GM23248 (cell line): ENCODE results near the gene ECT2L. TPM values are rescaled to one million over a fixed set of nuclear protein-coding genes. Genes with fewer than 3 reads are reported as not detected.

Experiments used
- DNase-seq: peaks from one replicate; pipeline ENCODE4 v3.0.0-alpha.2; 2015
- H2AFZ ChIP-seq: fragments of 200-600 bp; sonication (generic); 2 replicates; pipeline ENCODE4 v1.6.1; 2016; ENCODE audit warnings: antibody characterized with exemption
- H3F3A ChIP-seq: fragments of 200-600 bp; sonication (generic); 2 replicates; pipeline ENCODE4 v1.6.1; 2016; ENCODE audit warnings: mild to moderate bottlenecking, antibody characterized with exemption, mixed run types; ENCODE audit not compliant: insufficient read depth
- H3K27ac ChIP-seq: fragments of 200-600 bp; sonication (generic); 2 replicates; pipeline ENCODE4 v1.5.1; 2016; ENCODE audit warnings: mild to moderate bottlenecking
- H3K27me3 ChIP-seq: fragments of 200-600 bp; sonication (generic); replicated peaks from 2 replicates; pipeline ENCODE4 v1.6.1; 2016; ENCODE audit warnings: mild to moderate bottlenecking; ENCODE audit not compliant: insufficient read depth
- H3K36me3 ChIP-seq: fragments of 200-600 bp; sonication (generic); 2 replicates; pipeline ENCODE4 v1.6.1; 2016; ENCODE audit warnings: low read depth, mild to moderate bottlenecking
- H3K4me1 ChIP-seq: fragments of 200-600 bp; sonication (generic); 2 replicates; pipeline ENCODE4 v1.6.1; 2016; ENCODE audit warnings: mild to moderate bottlenecking; ENCODE audit not compliant: insufficient read depth
- H3K4me2 ChIP-seq: fragments of 200-600 bp; sonication (generic); one replicate; pipeline ENCODE4 v1.6.1; 2016; ENCODE audit warnings: mild to moderate bottlenecking; ENCODE audit not compliant: unreplicated experiment
- H3K4me3 ChIP-seq: fragments of 200-600 bp; sonication (generic); 2 replicates; pipeline ENCODE4 v1.5.1; 2016; ENCODE audit warnings: mild to moderate bottlenecking
- H3K79me2 ChIP-seq: fragments of 200-600 bp; sonication (generic); 2 replicates; pipeline ENCODE4 v1.6.1; 2016; ENCODE audit warnings: mild to moderate bottlenecking; ENCODE audit not compliant: insufficient read depth
- H3K9ac ChIP-seq: fragments of 200-600 bp; sonication (generic); 2 replicates; pipeline ENCODE4 v1.6.1; 2016; ENCODE audit warnings: mild to moderate bottlenecking
- H3K9me2 ChIP-seq: fragments of 200-600 bp; sonication (generic); 2 replicates; pipeline ENCODE4 v1.6.1; 2016; ENCODE audit warnings: mixed run types, mild to moderate bottlenecking, moderate library complexity; ENCODE audit not compliant: insufficient read depth
- H3K9me3 ChIP-seq: fragments of 200-600 bp; sonication (generic); one replicate; pipeline ENCODE4 v1.6.1; 2017; ENCODE audit warnings: low read depth
- H4K20me1 ChIP-seq: fragments of 200-600 bp; sonication (generic); 2 replicates; pipeline ENCODE4 v1.6.0; 2016; ENCODE audit not compliant: insufficient read depth
- EZH2 ChIP-seq: fragments of 200-600 bp; sonication (generic); IDR thresholded peaks from 2 replicates; pipeline ENCODE4 v1.6.1; 2018; ENCODE audit warnings: antibody characterized with exemption, mild to moderate bottlenecking; ENCODE audit not compliant: insufficient read depth, poor library complexity, severe bottlenecking
- EZH2phosphoT487 ChIP-seq: fragments of 200-600 bp; sonication (generic); IDR thresholded peaks from 2 replicates; pipeline ENCODE4 v1.6.1; 2018; ENCODE audit warnings: antibody characterized with exemption, moderate library complexity, mild to moderate bottlenecking, low read depth; ENCODE audit not compliant: insufficient read depth
- whole genome bisulfite sequencing, 2 experiments: methylation state at CpG; one replicate each; pipeline ENCODE4 v1.1.6; 2015 to 2017; ENCODE audit warnings: low lambda C conversion rate in 2 of 2, low coverage in 1 of 2; ENCODE audit errors: missing lambda C conversion rate in 2 of 2; 5-methylcytosine and 5-hydroxymethylcytosine counted together
- in situ Hi-C: fragments of 300-500 bp; cut with MboI; formaldehyde crosslinking; loops from 2 replicates; pipeline ENCODE4 v1.15.0; 2020
- polyA plus RNA-seq: library from polyadenylated mRNA; unstranded; fragments of >200 nt; fragmentation: Nextera tagmentation; extraction: Ambion mirVana; gene quantifications from 2 replicates; pipeline ENCODE4 v1.2.1, GENCODE V29; 2016
- total RNA-seq: library from RNA; depleted of rRNA; stranded (reverse); fragments of >200 nt; shearing (Covaris generic); gene quantifications from 2 replicates; pipeline ENCODE4 v1.2.3, GENCODE V29; 2014

The ECT2L gene
- total and polyA plus RNA-seq, 2 experiments from 2014 or later = not detected

DNA sequence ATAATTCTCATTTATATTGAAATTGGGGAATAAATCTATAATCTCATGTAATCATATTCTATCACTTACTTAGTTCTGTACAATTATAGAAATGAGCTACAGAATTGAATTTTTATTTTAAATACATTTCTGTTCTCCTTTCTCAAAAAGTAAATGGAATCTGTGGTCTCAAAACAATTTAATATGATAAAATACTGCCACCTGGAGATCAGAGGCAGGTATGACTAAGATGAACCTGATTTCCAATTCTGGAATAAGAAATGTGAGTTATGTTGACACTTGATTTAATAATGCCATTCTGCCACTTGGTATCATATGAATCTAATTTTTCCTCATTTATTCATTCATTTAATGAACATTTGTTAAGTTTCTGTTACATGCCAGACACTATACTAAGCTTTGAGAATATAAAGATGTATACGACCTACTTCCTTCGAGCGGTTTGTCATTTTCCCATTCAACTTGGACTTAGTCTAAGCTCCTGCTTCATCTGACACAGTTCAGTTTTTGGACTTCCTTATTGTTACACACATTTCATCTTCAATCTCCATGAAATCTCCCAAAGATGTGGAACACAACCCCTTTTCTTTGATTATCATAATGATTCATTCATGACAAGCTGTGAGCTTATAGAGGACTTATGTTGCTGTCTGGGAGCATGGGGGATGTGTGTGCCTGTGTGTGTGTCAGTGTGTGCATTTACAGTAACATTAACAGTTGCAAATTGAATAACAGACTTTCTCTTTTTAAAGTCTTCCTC, 29.8 kb upstream of the ECT2L start:
- Histone ChIP-seq H3K9me2 (no peaks in the 10 kb centered on the region), H2AFZ (peak overlapping the region; percentile 55; the same call in 1 of the 2 replicates), H3F3A (no peaks in the 10 kb centered on the region), H3K9ac (no peak overlapping the region), H3K36me3 (no peaks in the 10 kb centered on the region), H3K27ac (no peak overlapping the region), H4K20me1 (no peaks in the 10 kb centered on the region), H3K79me2 (no peaks in the 10 kb centered on the region), H3K27me3 (no peaks in the 10 kb centered on the region), H3K9me3 (no peaks in the 10 kb centered on the region), H3K4me3 (no peak overlapping the region), H3K4me1 (no peaks in the 10 kb centered on the region), H3K4me2 (no peak overlapping the region)
- in situ Hi-C loops = loop anchor here (25.0 kb wide), 1 partner anchor 329 kb away; no protein-coding TSS in a partner anchor
- peak; percentile 60 for DNase-seq
- 75 to 78% methylated on average over 3 of the region's 3 CpGs for WGBS, 2 experiments
- TF ChIP-seq EZH2phosphoT487 (no peak), EZH2 (no peak)

DNA sequence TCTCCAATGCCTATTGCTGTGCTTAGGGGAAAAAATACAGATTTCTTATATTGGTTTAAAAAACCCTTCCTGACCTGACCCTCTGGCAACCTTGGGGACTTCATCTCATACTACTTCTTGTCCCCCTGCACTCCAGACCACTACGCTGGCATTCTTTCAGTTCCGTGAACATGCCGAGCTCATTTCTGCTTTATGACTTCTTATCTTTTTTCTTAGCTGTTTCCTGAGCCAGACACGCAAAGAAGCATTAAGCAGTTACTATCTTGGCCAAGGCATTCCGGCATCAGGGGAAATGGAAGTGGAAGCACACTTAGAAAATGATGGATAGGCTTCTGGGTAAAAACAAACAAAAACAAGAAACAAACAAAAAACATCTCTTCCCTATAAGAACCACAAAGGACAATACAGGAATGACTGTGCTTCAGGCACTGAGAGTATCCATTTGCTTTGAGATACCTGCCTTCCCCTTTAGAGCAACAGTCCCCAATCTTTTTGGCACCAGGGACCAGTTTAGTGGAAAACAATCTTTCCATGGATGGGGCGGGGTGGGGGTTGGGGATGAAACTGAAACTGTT, 26.7 kb upstream of the ECT2L start:
- TF ChIP-seq EZH2phosphoT487 (no peak), EZH2 (no peak)
- no peak overlapping the region for H3K4me2 ChIP-seq
- no peaks in the 10 kb centered on the region for H3K27me3 ChIP-seq
- H3K4me1 ChIP-seq = 0 out of 2 replicates have a peak, but pooled peaks cover 8% of the 10 kb centered on the region
- in situ Hi-C loops = loop anchor here (25.0 kb wide), 1 partner anchor 332 kb away; no protein-coding TSS in a partner anchor
- H3K79me2 ChIP-seq = peaks cover 5% of the 10 kb centered on the region
- H3K27ac ChIP-seq = no peak overlapping the region
- H2AFZ ChIP-seq = no peak overlapping the region; the same call in 1 of the 2 replicates
- no peak overlapping the region for H3K9ac ChIP-seq
- WGBS, 2 experiments = 74 to 76% methylated on average over 6 of the region's 6 CpGs
- no peaks in the 10 kb centered on the region for H3K36me3 ChIP-seq
- DNase-seq = no peak
- no peaks in the 10 kb centered on the region for H3K9me2 ChIP-seq
- H3F3A ChIP-seq = no peaks in the 10 kb centered on the region
- no peak overlapping the region for H3K4me3 ChIP-seq
- no peaks in the 10 kb centered on the region for H3K9me3 ChIP-seq
- no peaks in the 10 kb centered on the region for H4K20me1 ChIP-seq

DNA sequence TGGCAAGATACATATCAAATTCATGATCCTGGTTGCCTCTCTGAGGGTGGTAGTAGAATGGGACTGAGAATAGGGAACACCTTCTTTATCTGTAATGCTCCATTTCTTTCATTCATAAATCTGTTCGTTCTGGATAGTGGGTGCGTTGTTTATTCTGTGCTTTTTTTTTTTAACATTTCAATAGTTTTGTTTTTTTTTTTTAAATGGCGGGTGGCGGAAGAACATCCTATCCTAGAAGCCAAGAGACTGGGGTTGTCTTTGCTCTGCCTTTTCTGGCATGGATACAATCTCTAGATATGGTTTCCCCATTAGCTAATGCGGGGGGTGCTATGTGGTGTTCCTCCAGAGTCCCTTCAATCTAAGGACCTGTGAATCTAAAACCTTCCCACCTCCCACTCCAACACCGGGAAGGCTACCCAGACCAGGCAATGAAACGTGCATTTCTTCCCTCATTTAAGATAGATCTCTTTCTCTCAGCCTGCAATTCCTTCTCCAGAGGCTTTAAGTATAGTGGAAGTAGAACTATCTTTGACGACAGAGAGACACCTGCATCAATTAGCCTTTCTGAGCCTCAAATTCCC, 23.2 kb upstream of the ECT2L start:
- Histone ChIP-seq H3K27me3 (no peaks in the 10 kb centered on the region), H3K36me3 (peaks cover 13% of the 10 kb centered on the region), H3K4me1 (peaks cover 16% of the 10 kb centered on the region; the same call in 1 of the 2 replicates), H3K9me3 (no peaks in the 10 kb centered on the region), H3K79me2 (peaks cover 22% of the 10 kb centered on the region), H3K4me2 (peak overlapping the region; percentile 99), H4K20me1 (no peaks in the 10 kb centered on the region), H2AFZ (peak overlapping the region; percentile 99), H3K9me2 (no peaks in the 10 kb centered on the region), H3K4me3 (peak overlapping the region; percentile 87), H3F3A (no peaks in the 10 kb centered on the region), H3K9ac (peak overlapping the region; percentile 89), H3K27ac (peak overlapping the region; percentile 78)
- in situ Hi-C loops = loop anchor here (25.0 kb wide), 1 partner anchor 335 kb away; no protein-coding TSS in a partner anchor
- WGBS, 2 experiments = 7 to 11% methylated on average over 8 of the region's 8 CpGs
- TF ChIP-seq EZH2phosphoT487 (no peak), EZH2 (no peak)
- peak; percentile 20 for DNase-seq

DNA sequence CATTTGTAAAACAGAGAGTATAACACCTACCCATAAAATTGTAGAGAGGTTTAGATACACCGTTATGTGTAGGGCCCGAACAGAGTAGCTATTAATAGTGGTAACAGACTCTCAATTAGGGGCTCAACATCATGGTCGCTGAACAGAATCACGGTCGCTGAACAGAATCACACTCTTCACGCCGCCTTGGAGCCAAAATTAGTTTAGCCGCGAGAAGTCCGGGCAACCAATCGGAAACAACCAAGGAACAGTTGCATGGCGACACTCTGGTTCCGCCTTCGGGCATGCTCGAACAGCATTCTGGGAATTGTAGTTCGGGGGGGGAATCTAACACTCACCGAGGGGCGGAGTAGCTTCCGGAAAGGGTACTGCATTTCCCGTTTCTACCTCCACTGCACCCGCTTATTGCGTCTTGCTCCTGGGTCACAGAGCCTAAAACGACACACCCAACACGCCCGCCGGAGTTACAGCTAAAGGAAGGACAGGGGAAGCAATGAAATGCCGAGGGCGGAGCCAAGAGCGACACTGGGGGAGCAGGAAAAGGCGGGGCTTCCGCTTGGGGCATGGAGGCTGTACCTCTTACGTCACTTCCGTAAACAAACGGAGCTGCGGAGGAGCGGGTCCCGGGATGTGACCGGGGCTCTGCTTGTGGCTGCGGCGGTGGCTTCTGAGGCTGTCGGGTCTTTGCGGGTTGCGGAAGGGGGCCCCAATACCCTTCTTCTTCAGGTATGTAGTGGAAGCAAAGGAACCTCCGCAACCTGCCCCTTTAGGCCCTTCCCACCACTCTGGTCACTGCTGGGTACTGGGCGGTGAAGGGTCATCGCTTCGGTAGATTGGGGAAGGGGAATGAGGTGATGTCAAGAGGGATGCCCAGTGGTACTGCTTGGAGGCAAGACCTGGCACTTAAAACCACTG, 22.5 kb upstream of the ECT2L start, which contains the start of gene CCDC28A:
Gene CCDC28A (plus strand): TSS at position 593 of the 915 bp plus-strand sequence. CDS start 2,352 bp downstream, outside the sequence.
- Histone ChIP-seq H3K79me2 (peaks cover 22% of the 10 kb centered on the region), H3F3A (no peaks in the 10 kb centered on the region), H3K9ac (peak within 1 kb of the TSS; percentile 89), H3K27ac (peak within 1 kb of the TSS; percentile 78), H4K20me1 (no peaks in the 10 kb centered on the region), H3K27me3 (no peaks in the 10 kb centered on the region), H3K9me2 (no peaks in the 10 kb centered on the region), H3K36me3 (peaks cover 13% of the 10 kb centered on the region), H3K4me1 (peaks cover 16% of the 10 kb centered on the region; the same call in 1 of the 2 replicates), H3K9me3 (no peaks in the 10 kb centered on the region), H3K4me3 (peak within 1 kb of the TSS; percentile 87), H2AFZ (peak within 1 kb of the TSS; percentile 99), H3K4me2 (peak within 1 kb of the TSS; percentile 99)
- in situ Hi-C loops = loop anchor here (25.0 kb wide), 1 partner anchor 336 kb away; no protein-coding TSS in a partner anchor
- peak; percentile 99 for DNase-seq
- TF ChIP-seq EZH2phosphoT487 (no peak), EZH2 (no peak)
- WGBS, 2 experiments = 1% methylated on average over 46 to 47 of the region's 47 CpGs
